Trophoblast cell (in vitro differentiated cells and primary cell): ENCODE results near the gene PLCD1.

Experiments used
- DNase-seq, 2 donors: peaks; one replicate each; pipeline ENCODE4 v3.0.0-alpha.2; 2016
- H2AFZ ChIP-seq: 2 replicates; pipeline ENCODE4 v1.6.1; 2013; ENCODE audit warnings: low read length, moderate library complexity, mild to moderate bottlenecking; ENCODE audit not compliant: insufficient read depth, poor library complexity
- H2AK5ac ChIP-seq: 2 replicates; pipeline ENCODE4 v1.6.1; 2013; ENCODE audit warnings: mild to moderate bottlenecking, low read length
- H2BK120ac ChIP-seq: 2 replicates; pipeline ENCODE4 v1.6.1; 2013; ENCODE audit warnings: low read length, mild to moderate bottlenecking, moderate library complexity; ENCODE audit not compliant: insufficient read depth, poor library complexity
- H2BK12ac ChIP-seq: 2 replicates; pipeline ENCODE4 v1.6.1; 2013; ENCODE audit warnings: mild to moderate bottlenecking, low read length, moderate library complexity
- H2BK5ac ChIP-seq: 2 replicates; pipeline ENCODE4 v1.6.1; 2013; ENCODE audit warnings: low read length, low read depth, moderate library complexity, mild to moderate bottlenecking; ENCODE audit not compliant: poor library complexity
- H3K14ac ChIP-seq: 2 replicates; pipeline ENCODE4 v1.6.1; 2013; ENCODE audit warnings: mild to moderate bottlenecking, low read length
- H3K18ac ChIP-seq: 2 replicates; pipeline ENCODE4 v1.6.1; 2013; ENCODE audit warnings: mild to moderate bottlenecking, low read length
- H3K23ac ChIP-seq: 2 replicates; pipeline ENCODE4 v1.6.1; 2013; ENCODE audit warnings: low read length
- H3K27ac ChIP-seq: 2 replicates; pipeline ENCODE4 v1.5.1; 2013; ENCODE audit warnings: low read depth, mild to moderate bottlenecking, inconsistent platforms, low read length, moderate library complexity
- H3K27me3 ChIP-seq: 2 replicates; pipeline ENCODE4 v1.6.1; 2013; ENCODE audit warnings: inconsistent platforms, mild to moderate bottlenecking, low read length, moderate library complexity; ENCODE audit not compliant: insufficient read depth
- H3K36me3 ChIP-seq, 2 experiments: 1 replicate in 1 of 2; 2 replicates in 1 of 2; pipeline ENCODE4 v1.6.1; 2013; ENCODE audit warnings: low read length in 2 of 2, mild to moderate bottlenecking in 2 of 2, moderate library complexity in 1 of 2; ENCODE audit not compliant: insufficient read depth in 2 of 2, control insufficient read depth in 1 of 2
- H3K4ac ChIP-seq: 2 replicates; pipeline ENCODE4 v1.6.1; 2013; ENCODE audit warnings: low read depth, mild to moderate bottlenecking, low read length, moderate library complexity
- H3K4me1 ChIP-seq, 2 experiments: 1 replicate in 1 of 2; 2 replicates in 1 of 2; pipeline ENCODE4 v1.6.1; 2013; ENCODE audit warnings: low read length in 2 of 2, mild to moderate bottlenecking in 2 of 2, moderate library complexity in 1 of 2; ENCODE audit not compliant: insufficient read depth in 2 of 2, control insufficient read depth in 1 of 2
- H3K4me2 ChIP-seq: 2 replicates; pipeline ENCODE4 v1.6.1; 2013; ENCODE audit warnings: inconsistent platforms, mild to moderate bottlenecking, low read length, moderate library complexity
- H3K4me3 ChIP-seq: 2 replicates; pipeline ENCODE4 v1.5.1; 2013; ENCODE audit warnings: mild to moderate bottlenecking, low read depth, low read length, inconsistent platforms
- H3K79me1 ChIP-seq: one replicate; pipeline ENCODE4 v1.6.1; 2013; ENCODE audit warnings: low read length
- H3K79me2 ChIP-seq: 2 replicates; pipeline ENCODE4 v1.6.1; 2013; ENCODE audit warnings: low read length, mild to moderate bottlenecking; ENCODE audit not compliant: control insufficient read depth, insufficient read depth, poor library complexity
- H3K9ac ChIP-seq: 2 replicates; pipeline ENCODE4 v1.6.1; 2013; ENCODE audit warnings: mild to moderate bottlenecking, low read length
- H3K9me3 ChIP-seq: 2 replicates; pipeline ENCODE4 v1.6.1; 2013; ENCODE audit warnings: low read depth, mild to moderate bottlenecking, control low read depth, inconsistent platforms, low read length; ENCODE audit not compliant: insufficient read depth
- H4K12ac ChIP-seq: 2 replicates; pipeline ENCODE4 v1.6.1; 2013; ENCODE audit warnings: low read depth, mild to moderate bottlenecking, low read length, moderate library complexity
- H4K8ac ChIP-seq: 2 replicates; pipeline ENCODE4 v1.6.1; 2013; ENCODE audit warnings: low read depth, mild to moderate bottlenecking, low read length, moderate library complexity
- H4K91ac ChIP-seq: one replicate; pipeline ENCODE4 v1.6.1; 2013; ENCODE audit warnings: low read depth, mild to moderate bottlenecking, low read length, moderate library complexity
- WGBS: extraction: QIAGEN DNeasy Blood & Tissue Kit; methylation state at CpG from one replicate; pipeline ENCODE4 v1.1.7; 2013; ENCODE audit warnings: missing lambda C conversion rate; ENCODE audit not compliant: insufficient read length, insufficient coverage; ENCODE audit errors: extremely low coverage; 5-methylcytosine and 5-hydroxymethylcytosine counted together

PLCD1 gene

GRCh38 chr3:38008971-38009580, 20.4 kb downstream of the PLCD1 start:
- Histone ChIP-seq H3K4ac (no peak overlapping the region), H3K18ac (no peak overlapping the region), H3K23ac (no peak overlapping the region), H4K91ac (no peak overlapping the region), H3K27ac (no peak overlapping the region), H3K4me3 (no peak overlapping the region), H2AK5ac (no peak overlapping the region), H3K36me3 (peaks cover 14 to 18% of the 10 kb centered on the region in 2 experiments), H3K14ac (no peak overlapping the region), H2AFZ (no peak overlapping the region), H3K27me3 (no peaks in the 10 kb centered on the region), H4K12ac (no peak overlapping the region), H3K4me2 (no peak overlapping the region), H2BK5ac (no peak overlapping the region), H3K79me2 (no peaks in the 10 kb centered on the region), H3K9me3 (peaks cover 4% of the 10 kb centered on the region), H3K79me1 (no peaks in the 10 kb centered on the region), H4K8ac (no peak overlapping the region), H2BK120ac (no peak overlapping the region), H3K4me1 (no peaks in the 10 kb centered on the region), H2BK12ac (no peak overlapping the region), H3K9ac (no peak overlapping the region)
- DNase-seq: no peak
- no CpG with 5 or more reads among the region's 16 CpGs for WGBS

GRCh38 chr3:38008191-38008701, 21.2 kb downstream of the PLCD1 start:
- no peak for DNase-seq
- Histone ChIP-seq H2BK5ac (no peak overlapping the region), H4K8ac (no peak overlapping the region), H2AK5ac (no peak overlapping the region), H3K4me3 (no peak overlapping the region), H3K4me1 (no peaks in the 10 kb centered on the region), H4K91ac (no peak overlapping the region), H3K18ac (no peak overlapping the region), H3K9ac (no peak overlapping the region), H2BK12ac (no peak overlapping the region), H3K4ac (no peak overlapping the region), H3K27me3 (no peaks in the 10 kb centered on the region), H3K27ac (no peak overlapping the region), H3K4me2 (no peak overlapping the region), H3K79me2 (no peaks in the 10 kb centered on the region), H3K23ac (no peak overlapping the region), H3K79me1 (no peaks in the 10 kb centered on the region), H3K36me3 (peaks cover 14 to 18% of the 10 kb centered on the region in 2 experiments), H2AFZ (no peak overlapping the region), H3K14ac (no peak overlapping the region), H4K12ac (no peak overlapping the region), H3K9me3 (peaks cover 4% of the 10 kb centered on the region), H2BK120ac (no peak overlapping the region)
- no CpG with 5 or more reads among the region's 19 CpGs for WGBS

GRCh38 chr3:38007754-38008090, 21.7 kb downstream of the PLCD1 start:
- Histone ChIP-seq H3K9me3 (peaks cover 4% of the 10 kb centered on the region), H3K4me2 (no peak overlapping the region), H3K23ac (no peak overlapping the region), H3K4me3 (no peak overlapping the region), H3K36me3 (peaks cover 14 to 18% of the 10 kb centered on the region in 2 experiments), H2AK5ac (no peak overlapping the region), H3K9ac (no peak overlapping the region), H4K8ac (no peak overlapping the region), H4K12ac (no peak overlapping the region), H3K14ac (no peak overlapping the region), H3K4me1 (no peaks in the 10 kb centered on the region), H3K18ac (no peak overlapping the region), H3K79me2 (no peaks in the 10 kb centered on the region), H3K4ac (no peak overlapping the region), H2AFZ (no peak overlapping the region), H2BK12ac (no peak overlapping the region), H3K79me1 (no peaks in the 10 kb centered on the region), H3K27ac (no peak overlapping the region), H4K91ac (no peak overlapping the region), H2BK120ac (no peak overlapping the region), H2BK5ac (no peak overlapping the region), H3K27me3 (no peaks in the 10 kb centered on the region)
- no peak for DNase-seq
- no CpG with 5 or more reads among the region's 7 CpGs for WGBS

GRCh38 chr3:38006445-38006995, 22.9 kb downstream of the PLCD1 start:
- WGBS: no CpG with 5 or more reads among the region's 16 CpGs
- no peak overlapping the region for H3K4me3 ChIP-seq
- H2AFZ ChIP-seq: no peak overlapping the region
- no peak overlapping the region for H3K4me2 ChIP-seq
- H3K9me3 ChIP-seq: peaks cover 4% of the 10 kb centered on the region
- H4K8ac ChIP-seq: no peak overlapping the region
- H2AK5ac ChIP-seq: no peak overlapping the region
- H3K36me3 ChIP-seq: peaks cover 16 to 18% of the 10 kb centered on the region in 2 experiments
- no peak for DNase-seq
- no peaks in the 10 kb centered on the region for H3K79me1 ChIP-seq
- H3K18ac ChIP-seq: no peak overlapping the region
- H3K14ac ChIP-seq: no peak overlapping the region
- no peak overlapping the region for H2BK120ac ChIP-seq
- H3K9ac ChIP-seq: no peak overlapping the region
- no peaks in the 10 kb centered on the region for H3K4me1 ChIP-seq
- no peak overlapping the region for H2BK5ac ChIP-seq
- no peak overlapping the region for H3K27ac ChIP-seq
- H3K27me3 ChIP-seq: no peaks in the 10 kb centered on the region
- no peak overlapping the region for H2BK12ac ChIP-seq
- H3K23ac ChIP-seq: no peak overlapping the region
- H4K91ac ChIP-seq: no peak overlapping the region
- no peaks in the 10 kb centered on the region for H3K79me2 ChIP-seq
- no peak overlapping the region for H3K4ac ChIP-seq
- H4K12ac ChIP-seq: no peak overlapping the region
